Fibroblast of peridontal ligament (primary cell): ENCODE results near the gene POLD2.

Experiments used
- DNase-seq: peaks from one replicate; pipeline ENCODE4 v3.0.0-alpha.2; 2010; ENCODE audit errors: extremely low read depth

POLD2 gene

GRCh38 chr7:44065431-44066110, 57.8 kb downstream of the POLD2 start, which contains the start of gene PGAM2:
TSS of gene PGAM2 (minus strand) at chr7:44065567. CDS start at chr7:44065529, 38 bp downstream.
- DNase-seq: no peak

GRCh38 chr7:44064791-44065430, 58.4 kb downstream of the POLD2 start:
- DNase-seq: no peak
